Tibial nerve (tissue), 4 donors: Measurements from ENCODE around the gene KRTAP4-12. TPM values are rescaled to one million over a fixed set of nuclear protein-coding genes. Genes with fewer than 3 reads are reported as not detected.
"Not testable (repeated sequence)": the region's sequence is repeated elsewhere in the genome, so short reads cannot be mapped to it uniquely, and the experiment has no call there.

ENCODE experiments used
- DNase-seq, 2 donors: peaks; one replicate each; pipeline ENCODE4 v3.0.0-alpha.2; 2019; ENCODE audit warnings: low spot score in 2 of 2
- H3K27ac ChIP-seq, 4 donors: fragments of 200-600 bp; sonication (generic) in 3 of 4; one replicate each; pipeline ENCODE4 v1.5.1; 2017 to 2019; ENCODE audit warnings: mild to moderate bottlenecking in 1 of 4
- H3K27me3 ChIP-seq, 2 donors: fragments of 200-600 bp; sonication (generic) in 1 of 2; one replicate each; pipeline versions ENCODE4 v1.5.1 to v1.6.0; 2017 to 2019
- H3K36me3 ChIP-seq, 3 donors: fragments of 200-600 bp; sonication (generic); one replicate each; pipeline ENCODE4 v1.5.1; 2018 to 2019
- H3K4me1 ChIP-seq, 4 donors: fragments of 200-600 bp; sonication (generic) in 3 of 4; one replicate each; pipeline ENCODE4 v1.5.1; 2017 to 2019
- H3K4me3 ChIP-seq, 4 donors: fragments of 200-600 bp; sonication (generic) in 3 of 4; one replicate each; pipeline ENCODE4 v1.5.1; 2017 to 2019; ENCODE audit warnings: mild to moderate bottlenecking in 1 of 4, moderate library complexity in 1 of 4
- H3K9me3 ChIP-seq, 4 donors: fragments of 200-600 bp; sonication (generic) in 3 of 4; one replicate each; pipeline ENCODE4 v1.5.1; 2017 to 2019
- CTCF ChIP-seq, 5 experiments: fragments of 200-600 bp in 3 of 5; fragments of 450-650 bp in 2 of 5; sonication (generic) in 3 of 5; IDR thresholded peaks; one replicate each; pipeline ENCODE4 v1.5.1; 2016 to 2019; ENCODE audit warnings: antibody characterized with exemption in 5 of 5, mild to moderate bottlenecking in 3 of 5, moderate library complexity in 2 of 5
- EP300 ChIP-seq, 2 donors: sonication (generic); formaldehyde crosslinking; IDR thresholded peaks; one replicate each; pipeline ENCODE4 v1.6.1; 2017; ENCODE audit warnings: antibody characterized with exemption in 2 of 2, mild to moderate bottlenecking in 1 of 2
- POLR2A ChIP-seq, 2 donors: fragments of 450-650 bp; IDR thresholded peaks; one replicate each; pipeline ENCODE4 v1.6.1; 2017; ENCODE audit warnings: antibody characterized with exemption in 2 of 2, mild to moderate bottlenecking in 2 of 2, moderate library complexity in 2 of 2
- WGBS, 2 donors: methylation state at CpG; one replicate each; pipeline ENCODE4 v1.1.5; 2018; 5-methylcytosine and 5-hydroxymethylcytosine counted together
- total RNA-seq, 4 donors: library from RNA; depleted of rRNA; stranded (reverse); fragments of >200 nt; gene quantifications; one replicate each; pipeline ENCODE4 v1.1.0, GENCODE V29; 2016

Gene KRTAP4-12
- total RNA-seq, 4 donors from 2014 or later: not detected

- Histone ChIP-seq H3K27me3 (peaks cover 0 to 4% of the 10 kb centered on the region in 2 donors), H3K4me1 (no peaks in the 10 kb centered on the region), H3K4me3 (no peak overlapping the region), H3K9me3 (no peaks in the 10 kb centered on the region), H3K36me3 (no peaks in the 10 kb centered on the region), H3K27ac (no peak overlapping the region)
- TF ChIP-seq EP300 (IDR thresholded peaks at IDR 0.05): no peak
- no peak for TF ChIP-seq POLR2A (IDR thresholded peaks at IDR 0.05)
- TF ChIP-seq CTCF (IDR thresholded peaks at IDR 0.05): no peak
- no peak for DNase-seq
- 88 to 94% methylated on average over 2 of the region's 2 CpGs for WGBS, 2 donors
These were observed 2.2 kb downstream of the KRTAP4-12 start for GRCh38 chr17:41121742-41122141.

- DNase-seq, H3K36me3 ChIP-seq: not testable (repeated sequence)
These were observed 4.0 kb downstream of the KRTAP4-12 start for GRCh38 chr17:41119696-41120690.

GRCh38 chr17:41118721-41119120, 5.3 kb downstream of the KRTAP4-12 start:
- no peaks in the 10 kb centered on the region for H3K36me3 ChIP-seq
- TF ChIP-seq CTCF (IDR thresholded peaks at IDR 0.05): no peak
- no peak for TF ChIP-seq EP300 (IDR thresholded peaks at IDR 0.05)
- no peak for TF ChIP-seq POLR2A (IDR thresholded peaks at IDR 0.05)
- 85 to 88% methylated on average over 4 of the region's 4 CpGs for WGBS, 2 donors

More at GRCh38 chr17:41119696-41120690, 4.0 kb downstream of the KRTAP4-12 start:
- H3K4me1 ChIP-seq, H3K27ac ChIP-seq, H3K9me3 ChIP-seq, H3K27me3 ChIP-seq, H3K4me3 ChIP-seq: not testable (repeated sequence)
- WGBS, 2 donors: 58 to 67% methylated on average over 11 of the region's 11 CpGs

GRCh38 chr17:41117846-41118386, 6.1 kb downstream of the KRTAP4-12 start, which contains the start of gene KRTAP4-11:
Gene KRTAP4-11, minus strand, starts transcription at chr17:41118373. Its CDS starts 58 bp downstream, at chr17:41118315.
- H3K27me3 ChIP-seq, H3K27ac ChIP-seq, DNase-seq, H3K36me3 ChIP-seq, H3K4me1 ChIP-seq, H3K9me3 ChIP-seq, H3K4me3 ChIP-seq: not testable (repeated sequence)
- 72 to 80% methylated on average over 10 of the region's 10 CpGs for WGBS, 2 donors

More at GRCh38 chr17:41118721-41119120, 5.3 kb downstream of the KRTAP4-12 start:
- no peak overlapping the region for H3K27ac ChIP-seq
- no peaks in the 10 kb centered on the region for H3K4me1 ChIP-seq
- no peak for DNase-seq
- no peak overlapping the region for H3K4me3 ChIP-seq
- no peaks in the 10 kb centered on the region for H3K9me3 ChIP-seq
- no peaks in the 10 kb centered on the region for H3K27me3 ChIP-seq

GRCh38 chr17:41116297-41116696, 7.7 kb downstream of the KRTAP4-12 start:
- Histone ChIP-seq H3K27ac (no peak overlapping the region), H3K4me1 (no peaks in the 10 kb centered on the region), H3K9me3 (no peaks in the 10 kb centered on the region), H3K27me3 (no peaks in the 10 kb centered on the region), H3K36me3 (no peaks in the 10 kb centered on the region), H3K4me3 (no peak overlapping the region)
- 45 to 46% methylated on average over 5 of the region's 5 CpGs for WGBS, 2 donors
- TF ChIP-seq POLR2A (IDR thresholded peaks at IDR 0.05): no peak
- TF ChIP-seq EP300 (IDR thresholded peaks at IDR 0.05): no peak
- TF ChIP-seq CTCF (IDR thresholded peaks at IDR 0.05): no peak
- no peak for DNase-seq
